Epidermal melanocyte (primary cell): ENCODE results near the gene SLC6A8.
"Not testable (repeated sequence)": the region's sequence is repeated elsewhere in the genome, so short reads cannot be mapped to it uniquely, and the experiment has no call there.

Experiments
- DNase-seq: peaks from one replicate; pipeline ENCODE4 v3.0.0; 2011; ENCODE audit warnings: low spot score; ENCODE audit not compliant: insufficient read length

The SLC6A8 gene

GRCh38 chrX:153728951-153729631 is 41.4 kb downstream of the SLC6A8 start:
- no peak for DNase-seq

- DNase-seq, result not testable (repeated sequence)
Observed at GRCh38 chrX:153730115-153730514, 42.4 kb downstream of the SLC6A8 start.

- DNase-seq, result no peak
Observed at GRCh38 chrX:153731117-153731844, 43.6 kb downstream of the SLC6A8 start.

DNA sequence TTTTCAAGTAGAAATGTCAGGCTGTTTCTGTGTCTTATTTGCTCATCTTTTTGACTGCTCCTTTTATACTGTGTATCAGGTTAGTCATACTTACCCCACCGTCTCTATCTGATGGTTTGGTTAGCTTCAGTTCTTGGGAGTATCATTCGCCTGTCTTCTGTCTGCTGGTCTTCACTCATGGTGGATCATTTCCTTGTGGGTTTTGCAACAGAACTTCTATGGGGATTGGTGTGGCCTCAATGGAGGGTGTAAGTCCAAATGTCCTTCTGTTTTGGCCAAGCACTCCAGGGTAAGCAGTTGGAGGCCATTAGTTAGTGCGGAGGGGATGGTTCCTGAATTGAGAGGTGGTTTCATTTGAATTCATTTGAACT is 44.1 kb downstream of the SLC6A8 start:
- no peak for DNase-seq

GRCh38 chrX:153732401-153732800 is 44.7 kb downstream of the SLC6A8 start:
- DNase-seq, result no peak

GRCh38 chrX:153733651-153734240 is 46.0 kb downstream of the SLC6A8 start:
- no peak for DNase-seq

DNA sequence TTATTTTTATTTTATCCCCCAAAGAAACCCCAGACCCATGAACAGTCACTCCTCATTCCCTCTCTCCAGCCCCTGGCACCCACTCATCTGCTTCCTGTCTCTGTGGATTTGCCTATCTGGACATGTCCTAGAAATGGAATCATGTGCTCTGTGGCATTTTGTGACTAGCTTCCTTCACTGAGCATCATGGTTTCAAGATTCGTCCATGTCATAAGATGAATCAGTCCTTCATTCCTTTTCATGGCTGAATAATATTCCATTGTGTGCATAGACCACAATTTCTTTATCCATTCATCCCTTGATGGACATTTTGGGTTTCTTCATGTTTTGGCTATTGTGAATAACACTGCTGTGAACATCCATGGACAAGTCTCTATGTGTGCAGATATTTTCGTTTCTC is 47.1 kb downstream of the SLC6A8 start:
- no peak for DNase-seq

DNA sequence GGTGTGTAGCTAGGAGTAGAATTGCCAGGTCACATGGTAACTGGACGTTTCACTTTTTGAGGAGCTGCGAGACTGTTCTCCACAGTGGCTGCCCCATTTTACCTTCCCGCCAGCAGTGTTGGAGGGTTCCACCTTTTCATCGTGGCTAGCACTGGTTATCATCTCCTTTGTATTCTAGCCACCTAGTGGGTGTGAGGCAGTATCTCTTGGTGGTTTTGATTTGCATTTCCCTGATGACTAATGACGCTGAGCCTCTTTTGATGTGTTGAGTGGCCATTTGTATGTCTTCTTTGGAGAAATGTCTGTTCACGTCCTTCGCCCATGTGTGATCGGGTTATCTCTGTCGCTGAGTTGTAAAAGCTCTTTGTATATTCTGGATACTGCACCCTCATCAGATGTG is 47.5 kb downstream of the SLC6A8 start:
- no peak for DNase-seq

DNA sequence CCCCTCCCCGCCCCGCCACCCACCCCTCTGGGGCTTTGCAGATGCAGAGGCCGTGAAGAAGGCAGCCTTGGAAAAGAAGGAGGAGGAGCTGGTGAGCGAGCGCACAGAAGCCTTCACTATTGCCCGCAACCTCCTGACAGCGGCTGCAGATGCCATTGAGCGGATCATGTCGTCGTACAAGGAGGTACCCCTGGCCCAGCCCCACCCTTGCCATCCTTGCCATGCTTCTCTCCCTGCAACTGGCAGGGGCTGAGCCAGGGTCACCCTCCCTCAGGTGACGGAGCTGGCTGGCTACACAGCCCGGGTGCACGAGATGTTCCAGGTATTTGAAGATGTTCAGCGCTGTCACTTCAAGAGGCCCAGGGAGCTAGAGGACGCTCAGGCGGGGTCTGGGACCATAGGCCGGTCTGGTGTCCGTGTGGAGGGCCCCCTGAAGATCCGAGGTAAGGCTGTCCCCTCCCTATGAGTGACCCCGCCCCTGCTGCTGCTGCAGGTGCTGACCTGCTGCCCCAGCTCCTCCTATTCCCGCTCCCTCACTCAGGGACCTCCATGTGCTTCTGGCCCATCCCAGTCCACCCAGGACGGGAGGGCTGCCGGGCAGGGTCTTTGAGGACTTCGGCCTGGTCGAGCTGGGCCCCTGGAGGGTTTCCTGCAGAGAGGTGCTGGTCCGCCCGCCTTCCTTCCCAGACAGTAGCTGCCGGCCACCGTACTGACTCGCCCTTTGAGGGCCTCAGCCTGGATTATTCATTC is 48.5 kb downstream of the SLC6A8 start:
- no peak for DNase-seq

DNA sequence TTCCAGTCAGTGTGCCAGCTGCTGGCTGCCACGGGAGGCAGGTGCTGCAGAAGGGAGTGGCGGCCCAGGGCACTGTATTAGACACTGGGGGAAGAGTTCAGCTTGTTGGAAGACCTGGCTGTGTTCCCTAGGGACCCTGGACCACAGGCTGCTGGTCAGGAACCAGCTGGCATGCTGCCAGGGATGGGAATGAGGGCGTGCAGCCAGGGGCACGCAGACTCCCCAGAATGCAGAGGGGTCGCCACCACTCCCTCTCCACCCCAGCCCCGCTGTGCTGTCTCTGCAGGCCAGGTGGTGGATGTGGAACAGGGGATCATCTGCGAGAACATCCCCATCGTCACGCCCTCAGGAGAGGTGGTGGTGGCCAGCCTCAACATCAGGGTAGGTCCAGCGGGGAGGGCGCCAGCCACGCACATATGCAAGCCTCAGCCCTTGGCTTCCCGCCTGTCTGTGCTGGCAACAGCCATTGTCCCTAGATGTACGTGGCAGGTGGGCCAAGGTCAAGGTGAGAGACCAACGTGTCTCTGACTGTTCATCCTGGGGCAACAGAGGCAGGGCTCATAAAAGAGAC is 49.2 kb downstream of the SLC6A8 start:
- no peak for DNase-seq

DNA sequence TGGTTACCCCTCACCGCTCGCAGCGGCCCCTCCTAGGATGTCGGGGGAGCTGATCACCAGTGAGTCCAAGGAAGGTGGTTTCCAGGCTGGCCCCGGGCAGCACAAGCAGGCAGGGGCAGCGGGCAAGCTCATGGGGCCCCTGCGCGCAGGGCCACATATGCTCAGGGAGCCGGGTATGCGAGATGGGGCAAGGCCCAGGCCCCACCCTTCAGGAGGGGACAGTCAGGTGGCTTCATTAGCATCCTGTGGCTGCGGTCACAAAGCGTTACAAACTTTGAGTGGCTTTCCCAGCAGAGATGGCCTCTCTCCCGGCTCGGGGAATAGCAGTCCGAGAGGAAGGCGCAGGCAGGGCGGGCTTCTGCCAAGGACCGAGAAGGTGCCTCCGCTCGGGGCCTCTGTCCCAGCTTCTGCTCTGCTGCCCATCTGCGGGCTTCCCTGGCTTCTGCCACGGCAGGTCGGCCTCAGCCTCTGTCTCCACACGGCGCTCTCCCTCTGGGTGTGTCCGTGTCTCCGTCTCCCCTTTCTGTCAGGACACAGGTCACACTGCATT is 50.4 kb downstream of the SLC6A8 start:
- DNase-seq, result no peak

GRCh38 chrX:153739754-153740486 is 52.2 kb downstream of the SLC6A8 start:
- no peak for DNase-seq

GRCh38 chrX:153740631-153741222 is 53.0 kb downstream of the SLC6A8 start:
- DNase-seq, result no peak

DNA sequence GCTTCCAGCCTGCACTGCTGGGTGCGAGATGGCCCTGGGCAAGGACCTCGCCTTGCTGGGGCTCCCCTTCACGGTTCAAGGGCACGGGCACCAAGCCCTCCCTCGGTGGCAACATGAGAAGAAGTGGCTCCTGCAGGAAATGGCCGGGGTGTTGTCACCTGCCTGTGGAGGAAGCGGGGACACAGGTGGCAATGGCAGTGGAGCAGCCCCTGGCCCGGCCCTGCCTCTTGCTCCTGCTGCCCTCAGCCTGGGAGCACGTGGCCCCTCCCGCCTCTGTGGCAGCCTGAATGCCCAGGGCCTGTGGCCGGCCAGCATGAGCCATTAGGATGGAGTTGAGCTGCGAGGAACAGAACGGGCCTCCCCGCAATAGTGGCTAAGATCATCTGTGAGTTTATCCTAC is 53.7 kb downstream of the SLC6A8 start:
- no peak for DNase-seq

GRCh38 chrX:153742111-153742510 is 54.4 kb downstream of the SLC6A8 start:
- DNase-seq, result not testable (repeated sequence)

- not testable (repeated sequence) for DNase-seq
Observed at GRCh38 chrX:153742796-153743467, 55.2 kb downstream of the SLC6A8 start.

GRCh38 chrX:153743468-153744209 is 55.9 kb downstream of the SLC6A8 start:
- not testable (repeated sequence) for DNase-seq

DNA sequence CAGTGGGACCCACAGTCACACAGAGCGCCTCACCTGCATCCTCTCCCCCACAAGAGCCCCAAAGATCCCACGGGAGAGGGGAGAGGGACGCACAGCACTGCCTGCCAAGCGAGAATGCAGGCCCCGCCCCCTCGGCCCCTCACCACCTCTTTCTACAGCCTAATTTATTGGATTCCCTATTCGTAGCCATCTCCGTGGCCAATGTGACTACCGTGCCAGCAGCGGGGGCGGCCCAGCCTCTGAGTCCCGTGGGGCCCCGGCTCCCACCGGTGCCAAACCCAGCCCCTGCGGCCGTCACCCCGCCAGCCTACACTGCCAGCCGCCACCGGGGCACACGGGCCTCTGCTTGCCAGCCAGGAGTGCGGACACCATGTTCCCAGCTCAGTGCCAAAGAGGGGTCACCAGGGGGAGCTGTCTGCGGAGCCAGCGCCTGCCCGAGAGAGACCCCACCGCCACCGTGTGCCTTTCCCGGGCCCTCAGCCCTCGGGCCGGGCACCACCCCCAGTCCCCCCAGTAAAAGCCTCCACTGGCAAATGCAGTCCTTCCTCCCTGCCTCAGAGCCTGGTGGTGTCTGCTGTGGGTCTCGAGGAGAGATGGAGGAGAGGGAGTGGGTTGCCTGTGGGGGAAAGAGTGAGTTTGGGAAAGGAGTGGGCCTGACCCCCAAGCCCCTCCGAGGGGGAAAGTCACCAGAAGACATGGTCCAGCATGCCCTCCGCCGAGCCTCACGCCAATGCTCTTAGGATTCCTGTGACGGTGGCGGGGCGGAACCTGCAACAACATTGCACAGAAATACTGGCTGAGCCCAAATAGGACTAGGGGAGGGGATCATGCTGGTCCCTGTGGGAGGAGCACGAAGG is 56.7 kb downstream of the SLC6A8 start:
- no peak for DNase-seq
